Parathyroid adenoma (tissue), 2 donors: ENCODE data around the gene SSBP2.

Experiments used
- H2AFZ ChIP-seq: fragments of 300-600 bp; sonication (generic); one replicate; pipeline ENCODE4 v1.7.0; 2017; ENCODE audit warnings: antibody characterized with exemption, mild to moderate bottlenecking
- H3K27ac ChIP-seq: fragments of 300-600 bp; sonication (generic); one replicate; pipeline ENCODE4 v1.7.0; 2017
- H3K27me3 ChIP-seq: fragments of 300-600 bp; sonication (generic); one replicate; pipeline ENCODE4 v1.7.0; 2017; ENCODE audit warnings: low read length; ENCODE audit not compliant: control insufficient read depth, insufficient read depth
- H3K36me3 ChIP-seq: fragments of 300-600 bp; sonication (generic); one replicate; pipeline ENCODE4 v1.7.0; 2017; ENCODE audit warnings: low read length; ENCODE audit not compliant: control insufficient read depth, insufficient read depth
- H3K4me1 ChIP-seq: fragments of 300-600 bp; sonication (generic); one replicate; pipeline ENCODE4 v1.7.0; 2017; ENCODE audit warnings: control low read depth
- H3K4me2 ChIP-seq: fragments of 300-600 bp; sonication (generic); one replicate; pipeline ENCODE4 v1.7.0; 2017; ENCODE audit warnings: low read length
- H3K4me3 ChIP-seq: fragments of 300-600 bp; sonication (generic); one replicate; pipeline ENCODE4 v1.7.0; 2017; ENCODE audit warnings: low read depth, low read length
- H3K79me2 ChIP-seq: fragments of 300-600 bp; sonication (generic); one replicate; pipeline ENCODE4 v1.7.0; 2017; ENCODE audit warnings: control low read depth
- H3K9ac ChIP-seq: fragments of 300-600 bp; sonication (generic); one replicate; pipeline ENCODE4 v1.7.0; 2017; ENCODE audit warnings: mild to moderate bottlenecking
- H3K9me3 ChIP-seq: fragments of 300-600 bp; sonication (generic); one replicate; pipeline ENCODE4 v1.7.0; 2017; ENCODE audit warnings: low read length; ENCODE audit not compliant: control insufficient read depth
- TF ChIP-seq, protein P1 (sequence below): fragments of 300-600 bp; sonication (generic); IDR thresholded peaks from one replicate; pipeline ENCODE4 v1.7.0; 2017; ENCODE audit warnings: antibody characterized with exemption, mild to moderate bottlenecking
- donor health status: primary hyperparathyroidism.

SSBP2 gene

DNA sequence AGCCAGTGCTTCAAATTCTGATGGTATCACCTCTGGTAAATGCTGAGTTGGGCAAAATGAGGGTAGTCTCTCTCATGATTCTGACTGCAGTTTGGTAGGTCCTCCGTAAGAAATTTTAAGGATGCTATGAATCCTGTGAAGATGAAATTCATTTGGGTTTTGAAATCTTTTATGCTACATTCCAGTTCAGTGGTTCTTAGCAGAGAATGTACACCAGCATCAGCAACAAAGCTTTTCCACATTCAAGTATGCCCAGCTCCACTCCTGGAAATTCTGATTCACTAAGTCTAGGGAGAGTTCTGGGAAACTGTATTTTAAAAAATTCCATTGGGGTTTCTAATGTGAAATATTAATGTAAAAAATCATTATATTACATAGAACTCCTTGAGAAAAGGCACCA lies 323.3 kb downstream of the SSBP2 start:
- TF ChIP-seq, protein P1, sequence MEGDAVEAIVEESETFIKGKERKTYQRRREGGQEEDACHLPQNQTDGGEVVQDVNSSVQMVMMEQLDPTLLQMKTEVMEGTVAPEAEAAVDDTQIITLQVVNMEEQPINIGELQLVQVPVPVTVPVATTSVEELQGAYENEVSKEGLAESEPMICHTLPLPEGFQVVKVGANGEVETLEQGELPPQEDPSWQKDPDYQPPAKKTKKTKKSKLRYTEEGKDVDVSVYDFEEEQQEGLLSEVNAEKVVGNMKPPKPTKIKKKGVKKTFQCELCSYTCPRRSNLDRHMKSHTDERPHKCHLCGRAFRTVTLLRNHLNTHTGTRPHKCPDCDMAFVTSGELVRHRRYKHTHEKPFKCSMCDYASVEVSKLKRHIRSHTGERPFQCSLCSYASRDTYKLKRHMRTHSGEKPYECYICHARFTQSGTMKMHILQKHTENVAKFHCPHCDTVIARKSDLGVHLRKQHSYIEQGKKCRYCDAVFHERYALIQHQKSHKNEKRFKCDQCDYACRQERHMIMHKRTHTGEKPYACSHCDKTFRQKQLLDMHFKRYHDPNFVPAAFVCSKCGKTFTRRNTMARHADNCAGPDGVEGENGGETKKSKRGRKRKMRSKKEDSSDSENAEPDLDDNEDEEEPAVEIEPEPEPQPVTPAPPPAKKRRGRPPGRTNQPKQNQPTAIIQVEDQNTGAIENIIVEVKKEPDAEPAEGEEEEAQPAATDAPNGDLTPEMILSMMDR, result no peak
- H3K4me1 ChIP-seq, result peaks cover 4% of the 10 kb centered on the region

DNA sequence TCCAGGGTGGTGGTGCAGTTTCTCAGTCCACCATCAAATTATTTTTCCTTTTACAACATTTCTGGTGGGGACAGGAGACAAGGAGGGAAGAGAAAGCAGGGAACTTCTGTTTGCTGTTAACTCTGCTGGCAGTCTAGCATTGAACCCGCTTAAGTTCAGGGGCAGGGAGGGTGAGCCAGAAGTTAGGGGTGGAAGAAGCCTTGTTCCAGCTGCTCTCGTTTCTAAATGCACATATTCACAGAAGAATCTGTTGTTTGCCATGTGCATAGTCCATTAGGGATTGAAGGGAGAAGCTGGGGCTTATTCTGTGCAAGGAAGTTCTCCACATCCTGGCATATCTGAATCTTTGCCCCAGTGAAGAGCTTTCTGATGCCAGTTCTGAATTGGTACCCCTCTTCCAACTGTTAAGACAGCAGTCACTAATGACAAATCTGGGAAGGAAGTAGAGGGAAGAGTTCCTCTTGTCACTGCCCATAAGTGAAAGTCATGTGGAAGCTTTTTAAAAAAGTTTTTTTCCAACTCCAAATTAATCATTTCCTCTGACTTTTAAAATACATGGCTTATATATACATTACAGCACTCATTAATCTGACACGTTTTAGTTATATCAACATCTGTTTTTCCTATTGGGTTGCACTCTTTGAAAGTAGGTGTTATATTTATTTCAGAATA lies 324.4 kb downstream of the SSBP2 start:
- H3K27me3 ChIP-seq, result no peaks in the 10 kb centered on the region
- no peak overlapping the region for H3K9ac ChIP-seq
- no peaks in the 10 kb centered on the region for H3K79me2 ChIP-seq
- H3K4me3 ChIP-seq, result no peak overlapping the region
- H3K36me3 ChIP-seq, result no peaks in the 10 kb centered on the region
- TF ChIP-seq, protein P1, result no peak
- H3K27ac ChIP-seq, result no peak overlapping the region
- H3K9me3 ChIP-seq, result no peaks in the 10 kb centered on the region
- H3K4me1 ChIP-seq, result peaks cover 4% of the 10 kb centered on the region
- no peak overlapping the region for H3K4me2 ChIP-seq
- no peak overlapping the region for H2AFZ ChIP-seq

More for the DNA sequence above, 323.3 kb downstream of the SSBP2 start:
- Histone ChIP-seq H2AFZ (no peak overlapping the region), H3K27ac (no peak overlapping the region), H3K9me3 (no peaks in the 10 kb centered on the region), H3K79me2 (no peaks in the 10 kb centered on the region), H3K27me3 (no peaks in the 10 kb centered on the region), H3K4me3 (no peak overlapping the region), H3K36me3 (no peaks in the 10 kb centered on the region), H3K4me2 (no peak overlapping the region), H3K9ac (no peak overlapping the region)

DNA sequence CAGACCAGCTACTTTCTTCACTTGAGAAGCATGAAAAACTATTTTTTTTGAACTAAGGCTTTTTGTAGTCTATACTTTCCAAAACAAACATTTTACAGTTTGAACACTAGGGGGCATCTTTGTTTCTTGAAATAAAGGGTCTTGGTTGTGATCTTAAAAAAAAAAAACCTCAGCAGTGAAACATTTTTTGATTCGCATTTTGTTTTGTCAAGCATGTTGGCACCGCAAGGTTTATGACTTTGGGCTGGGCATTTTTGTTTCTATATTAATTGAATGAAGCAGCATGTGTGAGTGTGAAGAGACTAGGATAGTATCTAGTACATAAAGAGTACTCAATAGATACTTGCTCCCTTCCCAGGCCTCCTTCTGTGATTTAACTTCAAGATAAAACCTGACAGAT lies 325.3 kb downstream of the SSBP2 start:
- Histone ChIP-seq H3K79me2 (no peaks in the 10 kb centered on the region), H3K4me2 (no peak overlapping the region), H3K27ac (no peak overlapping the region), H3K9ac (no peak overlapping the region), H3K4me1 (peaks cover 4% of the 10 kb centered on the region), H2AFZ (no peak overlapping the region), H3K4me3 (no peak overlapping the region), H3K36me3 (no peaks in the 10 kb centered on the region), H3K9me3 (no peaks in the 10 kb centered on the region), H3K27me3 (no peaks in the 10 kb centered on the region)
- TF ChIP-seq, protein P1, result peak; percentile 65

DNA sequence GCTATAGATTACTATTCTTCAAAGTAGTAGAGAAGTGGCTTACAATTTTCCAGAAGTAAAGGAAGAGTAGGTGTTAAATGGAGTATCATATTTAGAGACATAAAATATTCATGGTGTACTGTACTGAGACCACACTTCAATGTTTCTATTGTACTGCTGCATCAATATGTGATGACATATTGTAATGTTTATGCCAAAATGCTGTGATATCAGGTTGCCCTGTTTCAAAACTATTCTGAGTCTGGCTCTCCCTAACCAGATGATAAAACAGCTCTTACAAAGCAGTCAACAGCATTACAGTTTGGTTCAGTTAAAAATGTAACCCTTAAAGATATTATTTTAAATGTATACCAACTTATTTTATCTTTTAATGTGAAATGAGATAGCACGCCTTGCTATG lies 326.2 kb downstream of the SSBP2 start:
- Histone ChIP-seq H3K27ac (no peak overlapping the region), H2AFZ (no peak overlapping the region), H3K9ac (no peak overlapping the region), H3K4me2 (no peak overlapping the region), H3K36me3 (no peaks in the 10 kb centered on the region), H3K27me3 (no peaks in the 10 kb centered on the region), H3K79me2 (no peaks in the 10 kb centered on the region), H3K9me3 (no peaks in the 10 kb centered on the region), H3K4me1 (peaks cover 4% of the 10 kb centered on the region), H3K4me3 (no peak overlapping the region)
- TF ChIP-seq, protein P1, result no peak

DNA sequence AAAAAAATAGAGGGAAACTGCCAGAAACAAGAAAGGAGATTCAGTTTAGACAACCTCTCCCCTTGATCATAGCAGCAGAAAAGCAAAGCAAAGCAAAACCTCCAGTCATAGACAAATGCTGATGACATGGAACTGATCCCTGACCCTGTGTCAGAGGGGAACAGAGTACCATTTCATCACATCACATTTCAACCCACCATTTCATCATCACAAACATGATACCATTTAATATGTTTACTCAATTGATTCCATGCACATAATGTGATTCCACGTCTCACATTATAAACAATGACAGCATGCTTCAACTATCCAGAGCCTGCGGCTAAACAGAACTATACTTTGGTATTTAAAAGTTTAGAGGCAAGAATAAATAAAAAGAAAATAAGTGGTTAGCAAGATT lies 328.2 kb downstream of the SSBP2 start:
- H3K27ac ChIP-seq, result no peak overlapping the region
- H3K36me3 ChIP-seq, result no peaks in the 10 kb centered on the region
- H3K79me2 ChIP-seq, result no peaks in the 10 kb centered on the region
- TF ChIP-seq, protein P1, result no peak
- no peaks in the 10 kb centered on the region for H3K27me3 ChIP-seq
- H3K9ac ChIP-seq, result no peak overlapping the region
- H2AFZ ChIP-seq, result no peak overlapping the region
- no peak overlapping the region for H3K4me2 ChIP-seq
- no peak overlapping the region for H3K4me3 ChIP-seq
- no peaks in the 10 kb centered on the region for H3K9me3 ChIP-seq
- peaks cover 4% of the 10 kb centered on the region for H3K4me1 ChIP-seq
